Left ventricle myocardium superior (tissue), 1 donor: ENCODE results near the gene TM7SF3. TPM values are rescaled to one million over a fixed set of nuclear protein-coding genes. Genes with fewer than 3 reads are reported as not detected.
"Not testable (repeated sequence)": the region's sequence is repeated elsewhere in the genome, so short reads cannot be mapped to it uniquely, and the experiment has no call there.

Experiments
- ATAC-seq: fragments of 200-7000 bp; cut with Tn5 transposase; one replicate; pipeline ENCODE4 v1.9.1; 2020; ENCODE audit warnings: mild to moderate bottlenecking, moderate library complexity
- DNase-seq: peaks from one replicate; pipeline ENCODE4 v3.0.0-alpha.2; 2020
- intact Hi-C: fragments of 100-400 bp; cut with micrococcal nuclease; formaldehyde crosslinking; loops from one replicate; pipeline ENCODE4 v1.11.0; 2022
- total RNA-seq: library from RNA; stranded (reverse); fragmentation: NEBNext Ultra II Directional; extraction: Animal tissue kit (Norgen Biotek cat#: 25700); gene quantifications from one replicate; pipeline ENCODE4 v1.2.1, GENCODE V29; 2021
- donor health status: DM: no; HTN: yes; CAD: no; lungs with severe emphysema.

TM7SF3 gene
- total RNA-seq, 1 donor from 2014 or later = 27.3 TPM

- no peak for DNase-seq
- intact Hi-C loops = no loop called here
- peak; percentile 32 for ATAC-seq
These were observed 24.3 kb downstream of the TM7SF3 start for GRCh38 chr12:26989873-26990272.

- intact Hi-C loops = no loop called here
- ATAC-seq (no peak), DNase-seq (no peak)
These were observed 25.5 kb downstream of the TM7SF3 start for GRCh38 chr12:26988703-26989102.

GRCh38 chr12:26987634-26988424, 26.4 kb downstream of the TM7SF3 start:
- DNase-seq (no peak), ATAC-seq (peak; percentile 64)
- intact Hi-C loops = no loop called here

- ATAC-seq (no peak), DNase-seq (no peak)
- intact Hi-C loops = no loop called here
These were observed 31.3 kb downstream of the TM7SF3 start for GRCh38 chr12:26982866-26983265.

- no peak for ATAC-seq
- DNase-seq = no peak
- intact Hi-C loops = no loop called here
These were observed 34.5 kb downstream of the TM7SF3 start for GRCh38 chr12:26979733-26980132.

GRCh38 chr12:26978801-26979200, 35.4 kb downstream of the TM7SF3 start:
- ATAC-seq = no peak
- DNase-seq = no peak
- intact Hi-C loops = no loop called here

- ATAC-seq (no peak), DNase-seq (no peak)
- intact Hi-C loops = no loop called here
These were observed 37.5 kb downstream of the TM7SF3 start for GRCh38 chr12:26976687-26977086.

GRCh38 chr12:26971963-26972362, 42.2 kb downstream of the TM7SF3 start:
- intact Hi-C loops = no loop called here
- DNase-seq (no peak), ATAC-seq (no peak)

GRCh38 chr12:26970136-26970535, 44.0 kb downstream of the TM7SF3 start:
- intact Hi-C loops = no loop called here

GRCh38 chr12:26966842-26967241, 47.3 kb downstream of the TM7SF3 start:
- no peak for ATAC-seq
- intact Hi-C loops = no loop called here
- DNase-seq = no peak

More at GRCh38 chr12:26970136-26970535, 44.0 kb downstream of the TM7SF3 start:
- DNase-seq (no peak), ATAC-seq (no peak)

GRCh38 chr12:26963413-26963812, 50.8 kb downstream of the TM7SF3 start:
- ATAC-seq (no peak), DNase-seq (no peak)
- intact Hi-C loops = no loop called here

- intact Hi-C loops = no loop called here
- no peak for DNase-seq
- no peak for ATAC-seq
These were observed 52.4 kb downstream of the TM7SF3 start for GRCh38 chr12:26961803-26962202.

- DNase-seq, ATAC-seq, intact Hi-C loops: not testable (repeated sequence)
These were observed 52.8 kb downstream of the TM7SF3 start for GRCh38 chr12:26961391-26961790.

- ATAC-seq = no peak
- intact Hi-C loops = no loop called here
- no peak for DNase-seq
These were observed 60.2 kb downstream of the TM7SF3 start for GRCh38 chr12:26954027-26954426.

- no peak for DNase-seq
- intact Hi-C loops = no loop called here
These were observed 60.7 kb downstream of the TM7SF3 start for GRCh38 chr12:26953447-26953846.

GRCh38 chr12:26948309-26948708, 65.9 kb downstream of the TM7SF3 start:
- intact Hi-C loops = no loop called here
- ATAC-seq = no peak
- DNase-seq = no peak

More at GRCh38 chr12:26953447-26953846, 60.7 kb downstream of the TM7SF3 start:
- peak; percentile 41 for ATAC-seq

- no peak for DNase-seq
- ATAC-seq = no peak
- intact Hi-C loops = no loop called here
These were observed 73.0 kb downstream of the TM7SF3 start for GRCh38 chr12:26941215-26941594.

- no peak for ATAC-seq
- no peak for DNase-seq
- intact Hi-C loops = no loop called here
These were observed 73.5 kb downstream of the TM7SF3 start for GRCh38 chr12:26940516-26941214.

GRCh38 chr12:26939953-26940352, 74.2 kb downstream of the TM7SF3 start:
- DNase-seq (no peak), ATAC-seq (no peak)
- intact Hi-C loops = loop anchor here (10.0 kb wide), 1 partner anchor 75 kb away; the partner anchor contains the start of gene TM7SF3

GRCh38 chr12:26939192-26939832, 74.9 kb downstream of the TM7SF3 start:
- no peak for DNase-seq
- intact Hi-C loops = loop anchor here (10.0 kb wide), 1 partner anchor 75 kb away; the partner anchor contains the start of gene TM7SF3
- ATAC-seq = no peak
